ENCODE measurements around the gene PLEKHA4.

The PLEKHA4 gene

DNA sequence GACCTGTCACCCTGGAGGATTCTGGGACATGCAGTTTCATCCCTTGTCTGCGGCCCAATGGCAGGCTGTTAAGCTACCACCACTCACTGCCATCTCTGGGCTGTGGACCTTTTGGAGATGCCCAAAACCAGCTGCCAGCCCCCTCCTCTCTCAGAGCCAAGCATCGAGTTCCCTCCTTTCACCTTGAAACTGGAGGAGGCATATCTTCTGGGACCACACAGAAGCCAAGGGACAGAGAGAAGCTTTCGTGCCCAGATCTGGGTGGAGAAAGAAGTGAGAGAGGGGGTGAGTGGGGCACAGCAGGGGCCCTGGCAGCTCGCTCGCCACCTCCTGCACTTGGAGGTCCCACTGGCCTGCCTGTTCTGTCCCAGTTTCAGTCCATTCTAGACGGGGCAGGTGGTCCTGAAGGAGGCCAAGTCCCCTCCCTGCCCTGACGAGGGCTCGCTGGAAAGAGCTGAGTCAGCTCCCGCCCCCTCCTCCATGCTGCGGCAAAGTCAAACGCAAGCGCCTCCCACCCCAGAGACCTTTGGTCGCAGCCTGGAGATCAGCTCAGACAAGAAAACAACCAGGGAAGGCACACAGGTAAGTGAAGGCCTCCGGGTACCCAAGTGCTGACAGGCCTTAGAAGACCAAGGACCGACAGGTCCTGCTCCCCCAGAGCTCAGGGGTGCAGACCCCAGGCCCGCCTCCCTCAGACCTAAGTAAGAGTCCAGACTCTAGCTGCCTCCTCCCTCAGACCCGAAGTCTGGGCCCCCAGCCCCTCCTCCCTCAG, 61.4 kb downstream of the PLEKHA4 start:
- Histone ChIP-seq H3K4me3 (ENCODE audit: low read length) (peak overlapping the region; percentile 12; the same call in 1 of the 2 replicates), H3K4me1 (ENCODE audit: insufficient read depth, low read length) (peaks cover 14% of the 10 kb centered on the region), H3K27me3 (ENCODE audit: insufficient read depth, low read length) (peaks cover 7% of the 10 kb centered on the region), H3K9me3 (ENCODE audit: insufficient read depth, low read depth, low read length) (no peaks in the 10 kb centered on the region), H3K27ac (ENCODE audit: low read depth, low read length) (peak overlapping the region; percentile 77), H3K36me3 (ENCODE audit: insufficient read depth, low read length) (no peaks in the 10 kb centered on the region), H3K9ac (ENCODE audit: low read depth, low read length) (peak overlapping the region; percentile 43; the same call in 1 of the 2 replicates)
- WGBS, result 34% methylated on average over 17 of the region's 17 CpGs

DNA sequence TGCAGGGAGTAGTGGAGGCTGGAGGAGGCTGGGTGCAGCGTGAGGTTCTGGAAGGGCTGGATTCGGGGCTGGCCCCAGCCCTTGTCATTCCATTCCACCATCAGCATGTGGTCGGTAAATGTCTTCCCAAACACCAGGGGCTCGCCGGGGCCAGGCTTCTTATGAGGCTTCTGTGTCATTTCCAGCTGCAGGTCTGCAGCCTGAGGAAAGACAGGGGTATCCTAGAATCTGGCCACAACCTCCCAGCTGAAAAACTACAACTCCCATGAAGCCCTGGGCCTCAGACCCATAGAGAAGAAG, 61.9 kb downstream of the PLEKHA4 start:
- Histone ChIP-seq H3K27me3 (ENCODE audit: insufficient read depth, low read length) (peaks cover 7% of the 10 kb centered on the region), H3K36me3 (ENCODE audit: insufficient read depth, low read length) (no peaks in the 10 kb centered on the region), H3K4me1 (ENCODE audit: insufficient read depth, low read length) (peaks cover 14% of the 10 kb centered on the region), H3K9me3 (ENCODE audit: insufficient read depth, low read depth, low read length) (no peaks in the 10 kb centered on the region), H3K9ac (ENCODE audit: low read depth, low read length) (no peak overlapping the region), H3K4me3 (ENCODE audit: low read length) (no peak overlapping the region), H3K27ac (ENCODE audit: low read depth, low read length) (no peak overlapping the region)
- WGBS, result 48% methylated on average over 5 of the region's 5 CpGs

DNA sequence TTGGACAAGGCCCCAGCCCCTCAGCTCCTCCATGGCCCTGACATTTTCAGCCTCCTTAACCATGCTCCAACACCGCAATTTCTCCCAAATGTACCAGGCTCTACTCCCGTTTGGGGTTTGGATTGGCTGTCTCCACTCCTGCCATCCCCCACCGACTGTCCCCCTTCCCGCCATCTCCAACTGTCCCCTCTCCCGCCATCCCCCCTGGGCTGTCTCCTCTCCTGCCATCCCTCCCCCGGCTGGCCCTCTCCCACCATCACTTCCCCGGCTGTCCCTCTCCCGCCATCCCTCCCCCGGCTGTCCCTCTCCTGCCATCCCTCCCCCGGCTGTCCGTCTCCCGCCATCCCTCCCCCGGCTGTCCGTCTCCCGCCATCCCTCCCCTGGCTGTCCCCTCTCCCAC, 63.0 kb downstream of the PLEKHA4 start:
- Histone ChIP-seq H3K9ac (ENCODE audit: low read depth, low read length) (no peak overlapping the region), H3K27ac (ENCODE audit: low read depth, low read length) (no peak overlapping the region), H3K27me3 (ENCODE audit: insufficient read depth, low read length) (peaks cover 7% of the 10 kb centered on the region), H3K4me3 (ENCODE audit: low read length) (no peak overlapping the region), H3K4me1 (ENCODE audit: insufficient read depth, low read length) (peaks cover 14% of the 10 kb centered on the region), H3K36me3 (ENCODE audit: insufficient read depth, low read length) (no peaks in the 10 kb centered on the region), H3K9me3 (ENCODE audit: insufficient read depth, low read depth, low read length) (no peaks in the 10 kb centered on the region)
- WGBS, result 93% methylated on average over 11 of the region's 15 CpGs

DNA sequence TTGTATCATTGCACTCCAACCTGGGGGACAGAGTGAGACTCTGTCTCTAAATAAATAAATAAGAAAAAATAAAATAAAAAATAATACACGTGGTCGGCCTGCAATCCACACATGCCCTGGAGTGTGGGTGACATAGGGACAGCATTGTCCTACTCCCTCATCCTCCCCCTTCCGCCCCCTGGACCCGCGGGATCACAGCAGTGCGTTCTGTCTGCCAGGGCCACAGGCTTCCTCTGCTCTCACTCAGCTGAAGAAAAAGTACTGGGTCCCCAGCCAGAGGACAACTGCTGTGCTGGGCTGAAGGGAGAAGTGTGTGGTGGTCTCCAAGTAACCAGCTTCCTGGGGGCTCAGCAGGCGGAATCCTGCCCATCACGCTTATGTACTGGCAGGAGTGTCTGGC, 63.9 kb downstream of the PLEKHA4 start:
- peaks cover 13% of the 10 kb centered on the region for H3K4me1 ChIP-seq (ENCODE audit: insufficient read depth, low read length)
- H3K27ac ChIP-seq (ENCODE audit: low read depth, low read length), result no peak overlapping the region
- H3K36me3 ChIP-seq (ENCODE audit: insufficient read depth, low read length), result no peaks in the 10 kb centered on the region
- H3K27me3 ChIP-seq (ENCODE audit: insufficient read depth, low read length), result no peaks in the 10 kb centered on the region
- H3K9ac ChIP-seq (ENCODE audit: low read depth, low read length), result no peak overlapping the region
- no peaks in the 10 kb centered on the region for H3K9me3 ChIP-seq (ENCODE audit: insufficient read depth, low read depth, low read length)
- no peak overlapping the region for H3K4me3 ChIP-seq (ENCODE audit: low read length)
- WGBS, result 93% methylated on average over 8 of the region's 8 CpGs

DNA sequence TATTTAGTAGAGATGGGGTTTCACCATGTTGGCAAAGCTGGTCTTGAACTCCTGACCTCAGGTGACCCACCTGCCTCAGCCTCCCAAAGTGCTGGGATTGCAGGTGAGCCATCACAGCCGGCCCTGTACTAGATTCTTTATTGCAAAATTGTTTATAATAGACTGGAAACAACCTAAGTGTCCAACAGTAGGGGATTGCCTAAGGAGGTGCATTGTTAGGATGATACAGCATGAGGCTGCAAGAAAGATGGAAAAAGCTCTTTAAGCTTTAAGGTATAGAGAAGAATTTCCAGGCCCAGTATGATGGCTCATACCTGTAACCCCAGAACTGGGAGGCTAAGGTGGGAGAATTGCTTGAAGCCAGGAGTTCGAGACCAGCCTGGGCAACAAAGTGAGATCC, 65.8 kb downstream of the PLEKHA4 start:
- WGBS, result 94% methylated on average over 2 of the region's 2 CpGs
- H3K4me1 ChIP-seq (ENCODE audit: insufficient read depth, low read length), result peaks cover 20% of the 10 kb centered on the region
- no peak overlapping the region for H3K27ac ChIP-seq (ENCODE audit: low read depth, low read length)
- no peaks in the 10 kb centered on the region for H3K27me3 ChIP-seq (ENCODE audit: insufficient read depth, low read length)
- H3K9ac ChIP-seq (ENCODE audit: low read depth, low read length), result no peak overlapping the region
- H3K36me3 ChIP-seq (ENCODE audit: insufficient read depth, low read length), result no peaks in the 10 kb centered on the region
- H3K9me3 ChIP-seq (ENCODE audit: insufficient read depth, low read depth, low read length), result no peaks in the 10 kb centered on the region
- H3K4me3 ChIP-seq (ENCODE audit: low read length), result no peak overlapping the region

DNA sequence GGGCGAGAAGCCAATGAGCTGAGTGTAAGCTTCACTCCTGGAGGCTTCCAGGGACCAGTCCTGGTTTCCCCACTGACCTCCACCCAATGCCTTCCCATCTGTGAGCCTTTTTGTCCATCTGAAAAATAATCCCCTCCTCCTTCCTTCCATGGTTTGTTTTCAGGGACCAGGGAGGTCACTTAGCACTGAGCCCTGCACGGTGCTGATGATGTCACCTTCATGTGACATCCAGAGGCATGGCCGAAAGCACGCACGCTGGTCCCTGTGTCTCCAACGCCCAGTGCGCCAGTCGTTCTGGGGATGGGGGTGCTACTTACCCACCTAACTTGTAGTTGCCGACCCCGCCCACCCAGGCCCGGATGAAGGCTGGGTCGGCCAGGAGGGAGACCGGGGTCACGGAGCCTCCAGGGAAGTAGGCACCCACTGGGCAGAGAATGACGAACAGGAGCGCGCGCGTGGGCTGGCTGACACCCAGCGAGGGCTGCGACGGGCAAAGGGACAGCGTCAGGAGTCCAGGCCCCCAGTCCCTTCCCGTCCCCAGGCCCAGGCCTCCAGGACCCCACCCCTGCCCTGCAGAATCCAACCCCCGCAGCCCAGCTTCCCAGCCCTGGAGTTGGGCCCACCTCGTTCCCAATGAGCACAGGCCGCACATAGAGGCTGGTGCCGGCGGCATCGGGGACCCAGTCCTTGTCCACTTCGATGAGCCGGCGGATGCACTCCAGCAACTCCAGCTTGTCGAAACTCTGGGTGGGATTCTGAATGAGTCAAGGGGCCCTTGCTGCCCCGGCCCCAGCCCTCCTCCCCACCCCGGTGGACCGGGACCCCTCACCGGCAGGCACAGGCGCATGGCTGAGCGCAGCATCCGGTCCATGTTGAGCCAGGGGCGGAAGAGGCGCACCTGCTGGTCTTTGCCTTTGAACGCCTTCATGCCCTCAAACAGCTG, 68.8 kb downstream of the PLEKHA4 start:
- Histone ChIP-seq H3K36me3 (ENCODE audit: insufficient read depth, low read length) (no peaks in the 10 kb centered on the region), H3K9ac (ENCODE audit: low read depth, low read length) (no peak overlapping the region), H3K9me3 (ENCODE audit: insufficient read depth, low read depth, low read length) (no peaks in the 10 kb centered on the region), H3K4me3 (ENCODE audit: low read length) (no peak overlapping the region), H3K4me1 (ENCODE audit: insufficient read depth, low read length) (peaks cover 11% of the 10 kb centered on the region), H3K27ac (ENCODE audit: low read depth, low read length) (peak overlapping the region; percentile 74), H3K27me3 (ENCODE audit: insufficient read depth, low read length) (no peaks in the 10 kb centered on the region)
- 93% methylated on average over 44 of the region's 44 CpGs for WGBS

DNA sequence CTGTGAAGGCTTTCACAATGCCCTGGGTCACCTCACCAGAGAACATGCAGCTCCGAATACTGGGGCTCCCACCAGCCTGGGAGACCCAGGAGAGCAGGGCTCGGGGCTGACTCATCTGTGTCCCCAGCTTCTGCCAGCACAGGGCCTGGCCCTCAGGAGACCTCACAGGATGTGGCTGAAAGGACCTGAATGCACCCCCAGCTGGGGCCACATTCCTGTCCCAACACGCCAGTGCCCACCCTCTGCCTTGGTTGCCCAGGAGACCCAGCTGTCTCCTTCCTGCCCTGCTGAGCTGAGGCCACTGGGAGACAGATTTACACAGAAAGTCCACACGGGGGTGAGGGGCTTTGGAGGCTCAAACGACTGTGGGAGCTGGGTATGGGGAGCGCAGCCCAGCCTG, 69.5 kb downstream of the PLEKHA4 start:
- Histone ChIP-seq H3K36me3 (ENCODE audit: insufficient read depth, low read length) (no peaks in the 10 kb centered on the region), H3K27ac (ENCODE audit: low read depth, low read length) (peak overlapping the region; percentile 74), H3K27me3 (ENCODE audit: insufficient read depth, low read length) (no peaks in the 10 kb centered on the region), H3K9ac (ENCODE audit: low read depth, low read length) (no peak overlapping the region; the same call in 1 of the 2 replicates), H3K4me3 (ENCODE audit: low read length) (no peak overlapping the region), H3K4me1 (ENCODE audit: insufficient read depth, low read length) (peaks cover 11% of the 10 kb centered on the region), H3K9me3 (ENCODE audit: insufficient read depth, low read depth, low read length) (no peaks in the 10 kb centered on the region)
- WGBS, result 60% methylated on average over 6 of the region's 6 CpGs

DNA sequence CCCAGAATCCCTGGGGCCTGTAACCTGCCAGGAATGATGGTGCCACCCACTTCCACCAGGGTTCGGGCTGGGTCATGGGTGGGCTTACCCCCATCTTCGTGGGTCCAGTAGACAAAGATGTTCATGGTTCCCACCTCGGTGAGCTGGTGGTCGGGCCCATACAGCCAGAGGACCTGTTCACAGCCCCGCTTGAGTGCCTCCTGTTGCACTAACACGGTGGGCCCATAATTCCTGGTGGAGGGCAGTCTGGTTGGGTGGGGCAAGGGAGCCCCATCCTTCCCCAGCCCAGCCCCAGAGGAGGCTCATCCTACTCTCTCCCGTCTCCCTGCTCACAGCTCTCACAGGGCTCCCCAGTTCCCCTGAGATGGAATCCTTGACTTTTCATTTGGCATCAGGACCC, 71.3 kb downstream of the PLEKHA4 start:
- no peaks in the 10 kb centered on the region for H3K9me3 ChIP-seq (ENCODE audit: insufficient read depth, low read depth, low read length)
- peaks cover 11% of the 10 kb centered on the region for H3K4me1 ChIP-seq (ENCODE audit: insufficient read depth, low read length)
- H3K27me3 ChIP-seq (ENCODE audit: insufficient read depth, low read length), result no peaks in the 10 kb centered on the region
- 89% methylated on average over 7 of the region's 7 CpGs for WGBS
- H3K9ac ChIP-seq (ENCODE audit: low read depth, low read length), result no peak overlapping the region
- H3K4me3 ChIP-seq (ENCODE audit: low read length), result no peak overlapping the region
- H3K27ac ChIP-seq (ENCODE audit: low read depth, low read length), result no peak overlapping the region
- H3K36me3 ChIP-seq (ENCODE audit: insufficient read depth, low read length), result no peaks in the 10 kb centered on the region

DNA sequence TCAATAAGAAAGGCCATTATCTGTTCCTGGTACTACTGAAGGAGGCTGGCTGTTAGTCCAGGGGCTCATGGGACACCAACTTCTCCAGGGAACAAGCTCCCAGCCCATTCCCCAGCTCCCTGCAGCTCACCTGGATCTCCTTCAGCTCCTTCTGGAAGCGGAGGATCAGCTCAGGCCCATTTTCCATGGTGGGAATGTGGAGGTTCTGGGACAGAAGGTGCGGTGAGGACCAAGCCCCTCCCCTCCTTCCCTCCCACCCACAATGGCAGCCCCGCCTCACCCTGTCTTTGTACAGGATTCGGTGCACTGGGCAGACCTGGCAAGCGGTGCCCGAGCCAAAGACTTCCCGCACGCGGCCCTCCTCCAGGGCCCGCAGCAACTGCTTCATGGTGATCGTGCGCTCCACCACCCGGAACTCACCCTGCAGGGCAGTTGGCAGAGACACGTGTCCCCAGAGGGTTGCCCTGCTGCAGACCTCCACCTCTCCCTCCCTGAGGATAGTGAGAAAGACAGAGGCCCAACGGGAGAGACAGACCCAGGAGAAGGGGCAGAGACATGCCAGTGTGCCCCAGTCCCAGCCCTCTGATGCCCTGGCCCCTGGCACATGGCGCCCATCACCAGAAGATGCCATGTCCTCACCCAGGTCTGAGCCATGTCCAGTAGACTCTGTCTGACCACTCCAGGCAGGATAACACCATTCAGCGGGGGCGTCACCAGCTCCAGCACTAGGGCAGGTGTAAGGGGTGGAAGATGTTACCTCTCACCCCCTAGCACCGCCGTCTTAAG, 71.9 kb downstream of the PLEKHA4 start:
- no peaks in the 10 kb centered on the region for H3K9me3 ChIP-seq (ENCODE audit: insufficient read depth, low read depth, low read length)
- H3K9ac ChIP-seq (ENCODE audit: low read depth, low read length), result no peak overlapping the region
- peaks cover 11% of the 10 kb centered on the region for H3K4me1 ChIP-seq (ENCODE audit: insufficient read depth, low read length)
- H3K27ac ChIP-seq (ENCODE audit: low read depth, low read length), result no peak overlapping the region; the same call in 1 of the 2 replicates
- H3K4me3 ChIP-seq (ENCODE audit: low read length), result no peak overlapping the region
- no peaks in the 10 kb centered on the region for H3K27me3 ChIP-seq (ENCODE audit: insufficient read depth, low read length)
- no peaks in the 10 kb centered on the region for H3K36me3 ChIP-seq (ENCODE audit: insufficient read depth, low read length)
- 95% methylated on average over 19 of the region's 20 CpGs for WGBS

DNA sequence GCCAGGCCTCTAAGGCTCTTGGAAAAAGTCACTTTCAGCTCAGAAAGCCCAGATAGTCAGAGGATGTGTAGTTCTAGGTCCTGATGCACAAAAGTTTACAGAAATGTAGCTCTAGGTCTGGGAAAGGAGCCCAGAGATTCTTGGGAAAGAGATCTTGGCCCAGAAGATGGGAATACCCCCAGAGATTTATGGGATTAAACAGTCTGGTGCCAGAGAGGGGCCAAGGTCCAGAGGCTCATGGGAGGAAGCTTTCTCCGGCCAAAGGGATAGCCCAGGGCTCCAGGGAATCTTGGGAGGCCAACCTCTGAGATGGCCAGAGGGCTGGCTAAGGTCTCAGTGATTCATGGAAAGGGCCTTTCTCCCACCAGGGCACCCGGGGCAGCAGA, 72.7 kb downstream of the PLEKHA4 start:
- Histone ChIP-seq H3K9ac (ENCODE audit: low read depth, low read length) (no peak overlapping the region), H3K27me3 (ENCODE audit: insufficient read depth, low read length) (no peaks in the 10 kb centered on the region), H3K4me3 (ENCODE audit: low read length) (peak overlapping the region; percentile 82; the same call in 1 of the 2 replicates), H3K27ac (ENCODE audit: low read depth, low read length) (peak overlapping the region; percentile 30; the same call in 1 of the 2 replicates), H3K36me3 (ENCODE audit: insufficient read depth, low read length) (no peaks in the 10 kb centered on the region), H3K9me3 (ENCODE audit: insufficient read depth, low read depth, low read length) (no peaks in the 10 kb centered on the region), H3K4me1 (ENCODE audit: insufficient read depth, low read length) (peaks cover 11% of the 10 kb centered on the region)
- WGBS, result 75% methylated on average over 2 of the region's 2 CpGs

All from HUES64 (cell line).